Measurements from ENCODE around the gene MGAT4A.

- no peak for TF ChIP-seq CTCF (IDR thresholded peaks at IDR 0.05)
- TF ChIP-seq EZH2 (IDR thresholded peaks at IDR 0.05; ENCODE audit: borderline replicate concordance, insufficient read depth, low read depth, low read length, poor library complexity, severe bottlenecking) = no peak
Measured at GRCh38 chr2:98730707-98731040, 258 bp downstream of the MGAT4A start.
